ENCODE results near the gene C1orf159. TPM values are rescaled to one million over a fixed set of nuclear protein-coding genes. Genes with fewer than 3 reads are reported as not detected.

The C1orf159 gene
- polyA plus RNA-seq, 3 donors = 3.0 to 18.8 (median 3.3) TPM

DNA sequence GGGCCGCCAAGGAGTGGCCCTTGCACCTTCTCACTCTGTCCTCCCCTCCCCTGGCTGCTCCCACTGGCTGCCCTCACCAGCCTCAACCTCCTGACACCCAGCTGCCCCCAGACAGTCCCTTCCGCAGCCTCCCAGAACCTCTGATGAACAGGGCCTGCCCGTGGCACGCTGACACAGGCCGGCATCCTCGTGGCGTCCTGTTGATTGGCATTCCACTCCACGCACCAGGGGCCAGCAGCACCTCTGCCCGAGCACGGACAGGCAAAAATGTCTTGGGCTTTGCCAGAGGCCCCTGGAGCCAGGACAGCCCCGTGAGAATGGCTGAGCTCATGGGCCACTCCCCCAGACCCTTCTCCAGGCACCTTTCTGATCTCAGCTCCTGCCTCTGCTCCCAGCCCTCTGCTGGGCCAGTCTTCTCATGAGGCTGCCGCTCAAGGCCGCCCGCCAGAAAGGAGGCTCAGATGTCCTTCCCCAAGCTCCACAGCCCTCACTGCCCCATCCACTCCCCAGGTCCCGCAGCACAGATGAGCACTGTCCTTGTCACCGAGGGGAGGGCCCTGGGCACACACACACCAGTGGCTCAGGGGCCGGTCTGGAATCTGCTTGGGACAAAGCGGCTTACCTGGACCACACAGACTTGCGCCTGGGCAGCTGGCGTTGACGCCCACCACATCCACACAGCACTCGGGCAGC lies 26.0 kb downstream of the C1orf159 start:
- Mint-ChIP-seq H3K36me3 (peaks cover 0 to 2% of the 10 kb centered on the region in 2 donors), H3K4me3 (no peak overlapping the region), H3K4me1 (no peaks in the 10 kb centered on the region), H3K27ac (peak overlapping the region in 1 of 7 donors; percentile 68), H3K9me3 (peaks cover 0 to 5% (median 0%) of the 10 kb centered on the region in 7 donors), H3K27me3 (ENCODE audit: low read depth in 3 of 3) (peaks cover 0 to 4% (median 0%) of the 10 kb centered on the region in 3 donors)
- Histone ChIP-seq H3K36me3 (replicated peaks in 1 of 2; ENCODE audit: control insufficient read depth in 1 of 2, insufficient read depth in 2 of 2, low read length in 2 of 2) (no peaks in the 10 kb centered on the region), H3K9ac (ENCODE audit: insufficient read depth, low read length, poor library complexity, severe bottlenecking) (no peak overlapping the region), H4K20me1 (ENCODE audit: insufficient read depth, low read length) (no peaks in the 10 kb centered on the region), H3K4me3 (replicated peaks in 1 of 3; ENCODE audit: low read depth in 2 of 3, low read length in 3 of 3) (no peak overlapping the region), H3K27me3 (ENCODE audit: control insufficient read depth in 2 of 2, insufficient read depth in 2 of 2, low read length in 2 of 2) (no peaks in the 10 kb centered on the region), H3K9me3 (replicated peaks in 1 of 2; ENCODE audit: control insufficient read depth in 1 of 2, insufficient read depth in 1 of 2, low read length in 2 of 2) (no peaks in the 10 kb centered on the region), H3K79me2 (ENCODE audit: insufficient read depth, low read length) (no peaks in the 10 kb centered on the region), H3K27ac (ENCODE audit: low read depth in 1 of 2, low read length in 2 of 2) (no peak overlapping the region), H3K4me2 (replicated peaks; ENCODE audit: extremely low read depth, low read length, poor library complexity, severe bottlenecking) (no peak overlapping the region), H3K4me1 (ENCODE audit: control insufficient read depth in 1 of 2, insufficient read depth in 2 of 2, low read length in 2 of 2) (no peaks in the 10 kb centered on the region), H2AFZ (ENCODE audit: insufficient read depth, low read depth, low read length, poor library complexity, severe bottlenecking) (no peak overlapping the region)
- TF ChIP-seq, protein P1, sequence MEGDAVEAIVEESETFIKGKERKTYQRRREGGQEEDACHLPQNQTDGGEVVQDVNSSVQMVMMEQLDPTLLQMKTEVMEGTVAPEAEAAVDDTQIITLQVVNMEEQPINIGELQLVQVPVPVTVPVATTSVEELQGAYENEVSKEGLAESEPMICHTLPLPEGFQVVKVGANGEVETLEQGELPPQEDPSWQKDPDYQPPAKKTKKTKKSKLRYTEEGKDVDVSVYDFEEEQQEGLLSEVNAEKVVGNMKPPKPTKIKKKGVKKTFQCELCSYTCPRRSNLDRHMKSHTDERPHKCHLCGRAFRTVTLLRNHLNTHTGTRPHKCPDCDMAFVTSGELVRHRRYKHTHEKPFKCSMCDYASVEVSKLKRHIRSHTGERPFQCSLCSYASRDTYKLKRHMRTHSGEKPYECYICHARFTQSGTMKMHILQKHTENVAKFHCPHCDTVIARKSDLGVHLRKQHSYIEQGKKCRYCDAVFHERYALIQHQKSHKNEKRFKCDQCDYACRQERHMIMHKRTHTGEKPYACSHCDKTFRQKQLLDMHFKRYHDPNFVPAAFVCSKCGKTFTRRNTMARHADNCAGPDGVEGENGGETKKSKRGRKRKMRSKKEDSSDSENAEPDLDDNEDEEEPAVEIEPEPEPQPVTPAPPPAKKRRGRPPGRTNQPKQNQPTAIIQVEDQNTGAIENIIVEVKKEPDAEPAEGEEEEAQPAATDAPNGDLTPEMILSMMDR (IDR thresholded peaks at IDR 0.05) = no peak
- intact Hi-C loops (cut with micrococcal nuclease) = no loop called here
- 98% methylated on average over 22 of the region's 22 CpGs for WGBS (ENCODE audit: insufficient coverage)
- DNase-seq = no peak

DNA sequence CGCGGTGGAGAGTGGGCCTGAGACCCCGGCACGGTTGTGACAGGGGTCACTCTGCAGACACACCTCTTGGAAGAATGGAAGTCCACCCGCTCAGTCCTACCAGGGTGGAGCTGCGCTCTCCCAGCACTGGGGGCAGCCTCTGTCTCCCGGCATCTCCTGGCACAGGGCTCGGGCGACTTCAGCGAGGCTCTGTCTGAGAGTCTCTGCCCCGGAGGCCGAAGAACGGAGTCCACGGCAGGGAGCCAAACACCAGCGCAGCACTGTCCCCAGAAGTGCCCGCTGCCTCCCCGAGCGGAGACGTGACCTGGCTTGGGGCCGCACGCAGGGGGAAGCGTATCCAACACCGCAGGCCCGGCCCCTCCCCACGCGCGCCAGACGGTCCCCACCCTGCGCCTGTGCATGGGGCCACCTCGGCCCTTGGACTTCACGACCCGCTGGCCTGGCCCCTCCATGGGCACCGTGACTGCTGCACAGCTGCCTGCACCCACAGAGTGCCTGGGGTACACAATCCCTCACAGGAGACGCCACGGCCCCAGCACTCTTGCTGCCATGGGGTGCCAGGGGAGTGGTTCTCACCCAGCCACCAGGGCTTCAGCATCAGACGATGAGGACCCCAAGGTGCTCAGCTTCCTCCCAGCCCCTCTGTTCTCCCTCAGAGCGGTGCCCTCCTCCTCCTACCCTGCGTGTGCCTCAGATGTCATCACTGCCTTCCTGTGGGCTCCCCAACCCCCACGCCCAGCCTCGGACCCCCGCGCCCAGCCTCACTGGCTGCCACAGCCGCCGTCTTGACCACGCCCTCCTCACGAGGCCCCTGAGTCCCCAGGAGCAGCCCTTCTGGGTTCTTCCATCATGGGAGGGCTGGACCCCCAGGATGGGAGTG lies 26.8 kb downstream of the C1orf159 start:
- H3K4me2 ChIP-seq (replicated peaks; ENCODE audit: extremely low read depth, low read length, poor library complexity, severe bottlenecking) = no peak overlapping the region
- Mint-ChIP-seq H3K27ac (no peak overlapping the region), H3K27me3 (ENCODE audit: low read depth in 3 of 3) (peaks cover 0 to under 1% (median 0%) of the 10 kb centered on the region in 3 donors), H3K4me3 (no peak overlapping the region), H3K36me3 (peaks cover 0 to 2% of the 10 kb centered on the region in 2 donors), H3K4me1 (no peaks in the 10 kb centered on the region), H3K9me3 (peaks cover 0 to 5% (median 0%) of the 10 kb centered on the region in 7 donors)
- no peak overlapping the region for H2AFZ ChIP-seq (ENCODE audit: insufficient read depth, low read depth, low read length, poor library complexity, severe bottlenecking)
- intact Hi-C loops (cut with micrococcal nuclease) = no loop called here
- no peaks in the 10 kb centered on the region for H3K36me3 ChIP-seq (replicated peaks in 1 of 2; ENCODE audit: control insufficient read depth in 1 of 2, insufficient read depth in 2 of 2, low read length in 2 of 2)
- no peaks in the 10 kb centered on the region for H3K4me1 ChIP-seq (ENCODE audit: control insufficient read depth in 1 of 2, insufficient read depth in 2 of 2, low read length in 2 of 2)
- H3K79me2 ChIP-seq (ENCODE audit: insufficient read depth, low read length) = no peaks in the 10 kb centered on the region
- TF ChIP-seq, protein P1 (IDR thresholded peaks at IDR 0.05) = no peak
- peak in 1 of 3 donors; percentile 2 for DNase-seq
- H3K27me3 ChIP-seq (ENCODE audit: control insufficient read depth in 2 of 2, insufficient read depth in 2 of 2, low read length in 2 of 2) = no peaks in the 10 kb centered on the region
- H3K27ac ChIP-seq (ENCODE audit: low read depth in 1 of 2, low read length in 2 of 2) = no peak overlapping the region
- H3K9me3 ChIP-seq (replicated peaks in 1 of 2; ENCODE audit: control insufficient read depth in 1 of 2, insufficient read depth in 1 of 2, low read length in 2 of 2) = no peaks in the 10 kb centered on the region
- H3K9ac ChIP-seq (ENCODE audit: insufficient read depth, low read length, poor library complexity, severe bottlenecking) = no peak overlapping the region
- no peak overlapping the region for H3K4me3 ChIP-seq (replicated peaks in 1 of 3; ENCODE audit: low read depth in 2 of 3, low read length in 3 of 3)
- 92% methylated on average over 46 of the region's 46 CpGs for WGBS (ENCODE audit: insufficient coverage)
- H4K20me1 ChIP-seq (ENCODE audit: insufficient read depth, low read length) = no peaks in the 10 kb centered on the region
